H9 (cell line): ENCODE measurements around the gene CFAP90. TPM values are rescaled to one million over a fixed set of nuclear protein-coding genes. Genes with fewer than 3 reads are reported as not detected.
A peak's percentile ranks its signal among the peaks of the same experiment; 100 is the strongest.

Source experiments
- DNase-seq: peaks from one replicate; pipeline ENCODE4 v3.0.0-alpha.2; 2017
- H2AFZ ChIP-seq: one replicate; pipeline ENCODE4 v1.6.1; 2013; ENCODE audit warnings: mild to moderate bottlenecking, low read length, control low read depth, moderate library complexity
- H2AK5ac ChIP-seq: 2 replicates; pipeline ENCODE4 v1.6.1; 2013; ENCODE audit warnings: low read length, control low read depth, mixed read lengths; ENCODE audit not compliant: insufficient read length
- H2BK120ac ChIP-seq: one replicate; pipeline ENCODE4 v1.6.1; 2013; ENCODE audit warnings: low read depth, mild to moderate bottlenecking, low read length, control low read depth, inconsistent platforms; ENCODE audit not compliant: poor library complexity, severe bottlenecking
- H2BK12ac ChIP-seq: 2 replicates; pipeline ENCODE4 v1.6.1; 2013; ENCODE audit warnings: low read length, control low read depth, mixed read lengths, low read depth; ENCODE audit not compliant: insufficient read length
- H2BK15ac ChIP-seq: 2 replicates; pipeline ENCODE4 v1.6.1; 2013; ENCODE audit warnings: low read depth, low read length, control low read depth
- H2BK20ac ChIP-seq: one replicate; pipeline ENCODE4 v1.6.1; 2013; ENCODE audit warnings: low read depth, mild to moderate bottlenecking, low read length, control low read depth, inconsistent platforms; ENCODE audit not compliant: poor library complexity, severe bottlenecking
- H2BK5ac ChIP-seq: 2 replicates; pipeline ENCODE4 v1.6.1; 2013; ENCODE audit warnings: low read length, control low read depth, mixed read lengths; ENCODE audit not compliant: insufficient read length
- H3K14ac ChIP-seq: 2 replicates; pipeline ENCODE4 v1.6.1; 2013; ENCODE audit warnings: low read length, control low read depth; ENCODE audit not compliant: insufficient read depth
- H3K18ac ChIP-seq: 2 replicates; pipeline ENCODE4 v1.6.1; 2013; ENCODE audit warnings: low read depth, mild to moderate bottlenecking, mixed read lengths, low read length, control low read depth; ENCODE audit not compliant: insufficient read length
- H3K23ac ChIP-seq: 2 replicates; pipeline ENCODE4 v1.6.1; 2013; ENCODE audit warnings: low read length, control low read depth, mixed read lengths, low read depth; ENCODE audit not compliant: insufficient read length
- H3K23me2 ChIP-seq: 2 replicates; pipeline ENCODE4 v1.6.1; 2013; ENCODE audit warnings: low read depth, mild to moderate bottlenecking, mixed read lengths, low read length, control low read depth; ENCODE audit not compliant: insufficient read length, poor library complexity, severe bottlenecking
- H3K27ac ChIP-seq: 2 replicates; pipeline ENCODE4 v1.5.1; 2013; ENCODE audit warnings: low read length, control low read depth, mixed read lengths, low read depth; ENCODE audit not compliant: insufficient read length
- H3K27me3 ChIP-seq: 2 replicates; pipeline ENCODE4 v1.6.1; 2013; ENCODE audit warnings: low read length, control low read depth, inconsistent platforms; ENCODE audit not compliant: insufficient read depth
- H3K4ac ChIP-seq: 2 replicates; pipeline ENCODE4 v1.6.1; 2013; ENCODE audit warnings: low read depth, mild to moderate bottlenecking, control low read depth, inconsistent platforms, low read length, moderate library complexity
- H3K4me1 ChIP-seq: 2 replicates; pipeline ENCODE4 v1.6.1; 2013; ENCODE audit warnings: low read length, control low read depth, inconsistent platforms; ENCODE audit not compliant: insufficient read depth
- H3K4me2 ChIP-seq: 2 replicates; pipeline ENCODE4 v1.6.1; 2013; ENCODE audit warnings: low read length, control low read depth, mixed read lengths; ENCODE audit not compliant: insufficient read length, insufficient read depth
- H3K56ac ChIP-seq: 2 replicates; pipeline ENCODE4 v1.6.1; 2013; ENCODE audit warnings: low read depth, mild to moderate bottlenecking, mixed read lengths, low read length, control low read depth; ENCODE audit not compliant: insufficient read length
- H3K79me1 ChIP-seq: 2 replicates; pipeline ENCODE4 v1.6.1; 2013; ENCODE audit warnings: low read depth, mild to moderate bottlenecking, moderate library complexity, low read length, control low read depth, inconsistent platforms; ENCODE audit not compliant: insufficient read depth, poor library complexity, severe bottlenecking
- H3K79me2 ChIP-seq: 2 replicates; pipeline ENCODE4 v1.6.1; 2013; ENCODE audit warnings: low read length, control low read depth, inconsistent platforms; ENCODE audit not compliant: insufficient read depth
- H3K9ac ChIP-seq: 2 replicates; pipeline ENCODE4 v1.6.1; 2013; ENCODE audit warnings: low read length, control low read depth, mixed read lengths; ENCODE audit not compliant: insufficient read length; ENCODE audit errors: extremely low read depth
- H3K9me3 ChIP-seq: one replicate; pipeline ENCODE4 v1.6.1; 2013; ENCODE audit warnings: low read depth, low read length, inconsistent platforms; ENCODE audit not compliant: control insufficient read depth
- H3T11ph ChIP-seq: one replicate; pipeline ENCODE4 v1.6.1; 2013; ENCODE audit warnings: mild to moderate bottlenecking, low read length, control low read depth, inconsistent platforms
- H4K20me1 ChIP-seq: one replicate; pipeline ENCODE4 v1.6.1; 2013; ENCODE audit not compliant: control insufficient read depth, insufficient read length, insufficient read depth
- H4K5ac ChIP-seq: 2 replicates; pipeline ENCODE4 v1.6.1; 2013; ENCODE audit warnings: low read depth, mild to moderate bottlenecking, mixed read lengths, low read length, control low read depth; ENCODE audit not compliant: insufficient read length
- H4K8ac ChIP-seq: replicated peaks from 2 replicates; pipeline ENCODE4 v1.6.1; 2013; ENCODE audit warnings: low read length, control low read depth, mixed read lengths, low read depth; ENCODE audit not compliant: insufficient read length
- H4K91ac ChIP-seq: 2 replicates; pipeline ENCODE4 v1.6.1; 2013; ENCODE audit warnings: low read depth, mild to moderate bottlenecking, moderate library complexity, mixed read lengths, low read length, control low read depth; ENCODE audit not compliant: insufficient read length
- H3K27ac Mint-ChIP-seq, 3 experiments: 2 replicates in 2 of 3; 3 replicates in 1 of 3; pipeline ENCODE4 v1.8.0; 2020 to 2021; ENCODE audit warnings: mixed read lengths in 3 of 3, mild to moderate bottlenecking in 1 of 3, moderate library complexity in 1 of 3
- H3K27me3 Mint-ChIP-seq: 2 replicates; pipeline ENCODE4 v1.8.0; 2021; ENCODE audit warnings: low read depth, mild to moderate bottlenecking, moderate library complexity, mixed read lengths
- H3K36me3 Mint-ChIP-seq, 3 experiments: 2 replicates in 2 of 3; 3 replicates in 1 of 3; pipeline ENCODE4 v1.8.0; 2020 to 2021; ENCODE audit warnings: low read depth in 3 of 3, mixed read lengths in 3 of 3; ENCODE audit not compliant: insufficient read depth in 1 of 3
- H3K4me1 Mint-ChIP-seq, 2 experiments: 2 replicates each; pipeline ENCODE4 v1.8.0; 2020; ENCODE audit warnings: mixed read lengths in 2 of 2
- H3K4me3 Mint-ChIP-seq, 2 experiments: 2 replicates in 1 of 2; 3 replicates in 1 of 2; pipeline ENCODE4 v1.8.0; 2020 to 2021; ENCODE audit warnings: mild to moderate bottlenecking in 2 of 2, mixed read lengths in 2 of 2, moderate library complexity in 1 of 2
- H3K9me3 Mint-ChIP-seq, 2 experiments: 2 replicates in 1 of 2; 3 replicates in 1 of 2; pipeline ENCODE4 v1.8.0; 2020; ENCODE audit warnings: mild to moderate bottlenecking in 2 of 2, mixed read lengths in 2 of 2, moderate library complexity in 1 of 2
- WGBS: extraction: QIAGEN DNeasy Blood & Tissue Kit; methylation state at CpG from one replicate; pipeline ENCODE4 v1.1.7; 2013; ENCODE audit warnings: missing lambda C conversion rate, low lambda C conversion rate, mixed read lengths; ENCODE audit not compliant: insufficient read length; ENCODE audit errors: extremely low coverage; 5-methylcytosine and 5-hydroxymethylcytosine counted together
- total RNA-seq: library from RNA; stranded (reverse); gene quantifications from 2 replicates; pipeline ENCODE4 v1.2.1, GENCODE V29; 2021
- TF ChIP-seq, protein P1 (sequence below): fragments of 200-600 bp; sonication (generic); conservative IDR thresholded peaks from 3 replicates; pipeline ENCODE4 v1.8.0; 2021; ENCODE audit warnings: antibody characterized with exemption, mild to moderate bottlenecking

The CFAP90 gene
- total RNA-seq, 1 experiment from 2014 or later: 0.44 TPM

DNA sequence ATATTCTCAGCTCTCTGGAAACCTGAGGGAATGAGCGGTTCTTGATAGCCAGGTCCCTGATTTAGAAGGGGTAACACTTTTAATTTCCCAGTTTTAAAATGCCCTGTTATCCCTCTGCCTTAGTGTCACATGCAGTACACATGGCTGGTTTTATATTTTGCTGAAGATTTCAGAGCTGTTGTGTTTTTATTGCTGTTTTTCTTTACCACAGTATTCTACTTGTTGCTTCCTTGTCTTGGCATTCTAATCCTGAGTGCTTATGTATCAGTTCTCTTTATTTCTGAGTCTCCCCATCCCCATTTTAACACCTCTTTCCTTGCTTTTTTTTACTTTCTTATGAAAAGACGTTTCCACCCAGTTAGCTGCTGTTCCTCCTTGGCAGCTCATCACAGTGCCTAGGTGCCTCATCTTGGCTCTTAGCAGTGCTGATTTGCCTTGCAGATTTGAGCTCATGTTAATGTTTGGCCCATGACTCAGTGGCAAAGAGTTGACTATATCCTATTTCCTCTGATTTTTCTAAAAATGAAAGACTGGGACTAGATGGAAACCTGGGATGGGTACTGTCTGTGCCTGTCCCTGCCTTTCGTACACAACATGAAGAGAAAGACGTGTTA, 21.7 kb upstream of the CFAP90 start:
- H3K79me2 ChIP-seq: peaks cover 22% of the 10 kb centered on the region
- no peaks in the 10 kb centered on the region for H3K27me3 Mint-ChIP-seq

More for the DNA sequence above, 21.7 kb upstream of the CFAP90 start:
- Histone ChIP-seq H3K9ac (no peak overlapping the region), H3K23ac (no peak overlapping the region), H3K27me3 (no peaks in the 10 kb centered on the region), H3K23me2 (peaks cover 4% of the 10 kb centered on the region), H2BK20ac (no peak overlapping the region), H2BK5ac (no peak overlapping the region), H3K27ac (no peak overlapping the region), H3K4me2 (no peak overlapping the region), H2BK15ac (no peak overlapping the region), H3K14ac (no peak overlapping the region), H3T11ph (no peak overlapping the region), H3K79me1 (peaks cover 4% of the 10 kb centered on the region), H4K5ac (no peak overlapping the region), H2BK120ac (no peak overlapping the region), H3K9me3 (no peaks in the 10 kb centered on the region), H3K18ac (no peak overlapping the region), H4K8ac (no peak overlapping the region), H2AK5ac (no peak overlapping the region), H3K4me1 (no peaks in the 10 kb centered on the region), H4K91ac (no peak overlapping the region), H2AFZ (no peak overlapping the region), H4K20me1 (no peaks in the 10 kb centered on the region), H3K56ac (no peak overlapping the region), H2BK12ac (no peak overlapping the region), H3K4ac (no peak overlapping the region)
- TF ChIP-seq, protein P1, sequence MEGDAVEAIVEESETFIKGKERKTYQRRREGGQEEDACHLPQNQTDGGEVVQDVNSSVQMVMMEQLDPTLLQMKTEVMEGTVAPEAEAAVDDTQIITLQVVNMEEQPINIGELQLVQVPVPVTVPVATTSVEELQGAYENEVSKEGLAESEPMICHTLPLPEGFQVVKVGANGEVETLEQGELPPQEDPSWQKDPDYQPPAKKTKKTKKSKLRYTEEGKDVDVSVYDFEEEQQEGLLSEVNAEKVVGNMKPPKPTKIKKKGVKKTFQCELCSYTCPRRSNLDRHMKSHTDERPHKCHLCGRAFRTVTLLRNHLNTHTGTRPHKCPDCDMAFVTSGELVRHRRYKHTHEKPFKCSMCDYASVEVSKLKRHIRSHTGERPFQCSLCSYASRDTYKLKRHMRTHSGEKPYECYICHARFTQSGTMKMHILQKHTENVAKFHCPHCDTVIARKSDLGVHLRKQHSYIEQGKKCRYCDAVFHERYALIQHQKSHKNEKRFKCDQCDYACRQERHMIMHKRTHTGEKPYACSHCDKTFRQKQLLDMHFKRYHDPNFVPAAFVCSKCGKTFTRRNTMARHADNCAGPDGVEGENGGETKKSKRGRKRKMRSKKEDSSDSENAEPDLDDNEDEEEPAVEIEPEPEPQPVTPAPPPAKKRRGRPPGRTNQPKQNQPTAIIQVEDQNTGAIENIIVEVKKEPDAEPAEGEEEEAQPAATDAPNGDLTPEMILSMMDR: no peak
- WGBS: no CpG with 5 or more reads among the region's 4 CpGs
- DNase-seq: no peak
- Mint-ChIP-seq H3K27ac (peak overlapping the region; percentile 4 to 63 (median 10); a peak in 2 of 7 replicates), H3K4me1 (peaks cover 18% of the 10 kb centered on the region in 2 experiments), H3K36me3 (peaks cover 14 to 61% (median 45%) of the 10 kb centered on the region in 3 experiments), H3K4me3 (no peak overlapping the region), H3K9me3 (no peaks in the 10 kb centered on the region)
